Tibial artery (tissue), 4 donors: Measurements from ENCODE around the gene ALDH3B1.

ENCODE experiments used
- DNase-seq, 2 donors: peaks; one replicate each; pipeline ENCODE4 v3.0.0-alpha.2; 2019
- H3K27ac ChIP-seq, 2 donors: fragments of 200-600 bp; sonication (generic) in 1 of 2; 1 replicate in 1 of 2; 2 replicates in 1 of 2; pipeline ENCODE4 v1.5.1; 2018 to 2019; ENCODE audit warnings: mild to moderate bottlenecking in 1 of 2
- H3K27me3 ChIP-seq, 2 donors: fragments of 200-600 bp; sonication (generic) in 1 of 2; one replicate each; pipeline versions ENCODE4 v1.5.1 to v1.6.0; 2016 to 2019
- H3K36me3 ChIP-seq, 3 donors: fragments of 200-600 bp; sonication (generic) in 2 of 3; one replicate each; pipeline ENCODE4 v1.5.1; 2016 to 2019; ENCODE audit warnings: mild to moderate bottlenecking in 2 of 3
- H3K4me1 ChIP-seq, 4 donors: fragments of 200-600 bp; sonication (generic) in 2 of 4; 1 replicate in 3 of 4; 2 replicates in 1 of 4; pipeline ENCODE4 v1.5.1; 2016 to 2019
- H3K4me3 ChIP-seq, 2 donors: fragments of 200-600 bp; sonication (generic) in 1 of 2; 1 replicate in 1 of 2; 2 replicates in 1 of 2; pipeline ENCODE4 v1.5.1; 2018 to 2019; ENCODE audit warnings: mild to moderate bottlenecking in 2 of 2
- H3K9me3 ChIP-seq, 3 donors: fragments of 200-600 bp; sonication (generic) in 1 of 3; one replicate each; pipeline ENCODE4 v1.5.1; 2016 to 2019
- CTCF ChIP-seq, 2 experiments: fragments of 200-600 bp in 1 of 2; fragments of 450-650 bp in 1 of 2; IDR thresholded peaks; one replicate each; pipeline ENCODE4 v1.5.1; 2017 to 2019; ENCODE audit warnings: antibody characterized with exemption in 2 of 2, mild to moderate bottlenecking in 1 of 2, moderate library complexity in 1 of 2
- intact Hi-C: fragments of 100-400 bp; cut with DNase I; formaldehyde crosslinking; loops from one replicate; pipeline ENCODE4 v1.15.0; 2023; ENCODE audit warnings: low total_unique reads

Gene ALDH3B1

GRCh38 chr11:67996051-67996450 lies 14.1 kb upstream of the ALDH3B1 start:
- intact Hi-C loops, result no loop called here
- Histone ChIP-seq H3K9me3 (no peaks in the 10 kb centered on the region), H3K36me3 (peaks cover 0 to 24% (median 6%) of the 10 kb centered on the region in 3 donors), H3K27me3 (peaks cover 0 to 8% of the 10 kb centered on the region in 2 donors), H3K27ac (no peak overlapping the region), H3K4me1 (peaks cover 0 to 11% (median 7%) of the 10 kb centered on the region in 4 donors), H3K4me3 (no peak overlapping the region)
- no peak for TF ChIP-seq CTCF (IDR thresholded peaks at IDR 0.05)
- DNase-seq, result peak in 1 of 2 donors; percentile 48

- no peak for TF ChIP-seq CTCF (IDR thresholded peaks at IDR 0.05)
- H3K4me3 ChIP-seq, result no peak overlapping the region
- H3K4me1 ChIP-seq, result peaks cover 0 to 4% (median under 1%) of the 10 kb centered on the region in 4 donors
- H3K27me3 ChIP-seq, result peaks cover 0 to under 1% of the 10 kb centered on the region in 2 donors
- intact Hi-C loops, result no loop called here
- peak in 1 of 2 donors; percentile 63 for DNase-seq
- no peak overlapping the region for H3K27ac ChIP-seq
- no peaks in the 10 kb centered on the region for H3K9me3 ChIP-seq
- peaks cover 0 to 24% (median 6%) of the 10 kb centered on the region in 3 donors for H3K36me3 ChIP-seq
These were observed 13.3 kb upstream of the ALDH3B1 start for GRCh38 chr11:67996622-67997474.

- peaks cover 0 to 24% (median 6%) of the 10 kb centered on the region in 3 donors for H3K36me3 ChIP-seq
- H3K9me3 ChIP-seq, result no peaks in the 10 kb centered on the region
- no peak overlapping the region for H3K27ac ChIP-seq
- no peak overlapping the region for H3K4me3 ChIP-seq
- H3K4me1 ChIP-seq, result peaks cover 0 to 6% (median 0%) of the 10 kb centered on the region in 4 donors
- intact Hi-C loops, result no loop called here
- no peaks in the 10 kb centered on the region for H3K27me3 ChIP-seq
- no peak for TF ChIP-seq CTCF (IDR thresholded peaks at IDR 0.05)
- DNase-seq, result no peak
These were observed 12.6 kb upstream of the ALDH3B1 start for GRCh38 chr11:67997475-67997921.

- DNase-seq, result no peak
These were observed 11.7 kb upstream of the ALDH3B1 start for GRCh38 chr11:67998150-67999045.

More at GRCh38 chr11:67998150-67999045, 11.7 kb upstream of the ALDH3B1 start:
- no peak overlapping the region for H3K4me3 ChIP-seq
- no peaks in the 10 kb centered on the region for H3K9me3 ChIP-seq
- peaks cover 0 to 15% (median 4%) of the 10 kb centered on the region in 4 donors for H3K4me1 ChIP-seq
- H3K27ac ChIP-seq, result no peak overlapping the region
- intact Hi-C loops, result no loop called here
- H3K27me3 ChIP-seq, result no peaks in the 10 kb centered on the region
- no peak for TF ChIP-seq CTCF (IDR thresholded peaks at IDR 0.05)
- peaks cover 0 to 24% (median 6%) of the 10 kb centered on the region in 3 donors for H3K36me3 ChIP-seq
